Measurements from ENCODE around the gene LOX. TPM values are rescaled to one million over a fixed set of nuclear protein-coding genes. Genes with fewer than 3 reads are reported as not detected.

Gene LOX
- total and polyA plus RNA-seq, 2 experiments from 2014 or later: 1.5 to 1.8 TPM

GRCh38 chr5:122053181-122054109 lies 24.6 kb downstream of the LOX start (continued):
- TF ChIP-seq REST (IDR thresholded peaks at IDR 0.05; ENCODE audit: unreplicated experiment): no peak
- no peak for TF ChIP-seq JUNB (IDR thresholded peaks at IDR 0.05; ENCODE audit: unreplicated experiment)
- TF ChIP-seq, protein P1, sequence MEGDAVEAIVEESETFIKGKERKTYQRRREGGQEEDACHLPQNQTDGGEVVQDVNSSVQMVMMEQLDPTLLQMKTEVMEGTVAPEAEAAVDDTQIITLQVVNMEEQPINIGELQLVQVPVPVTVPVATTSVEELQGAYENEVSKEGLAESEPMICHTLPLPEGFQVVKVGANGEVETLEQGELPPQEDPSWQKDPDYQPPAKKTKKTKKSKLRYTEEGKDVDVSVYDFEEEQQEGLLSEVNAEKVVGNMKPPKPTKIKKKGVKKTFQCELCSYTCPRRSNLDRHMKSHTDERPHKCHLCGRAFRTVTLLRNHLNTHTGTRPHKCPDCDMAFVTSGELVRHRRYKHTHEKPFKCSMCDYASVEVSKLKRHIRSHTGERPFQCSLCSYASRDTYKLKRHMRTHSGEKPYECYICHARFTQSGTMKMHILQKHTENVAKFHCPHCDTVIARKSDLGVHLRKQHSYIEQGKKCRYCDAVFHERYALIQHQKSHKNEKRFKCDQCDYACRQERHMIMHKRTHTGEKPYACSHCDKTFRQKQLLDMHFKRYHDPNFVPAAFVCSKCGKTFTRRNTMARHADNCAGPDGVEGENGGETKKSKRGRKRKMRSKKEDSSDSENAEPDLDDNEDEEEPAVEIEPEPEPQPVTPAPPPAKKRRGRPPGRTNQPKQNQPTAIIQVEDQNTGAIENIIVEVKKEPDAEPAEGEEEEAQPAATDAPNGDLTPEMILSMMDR (conservative IDR thresholded peaks at IDR 0.05; ENCODE audit: low read depth in 2 of 2): no peak
- TF ChIP-seq, protein P2, sequence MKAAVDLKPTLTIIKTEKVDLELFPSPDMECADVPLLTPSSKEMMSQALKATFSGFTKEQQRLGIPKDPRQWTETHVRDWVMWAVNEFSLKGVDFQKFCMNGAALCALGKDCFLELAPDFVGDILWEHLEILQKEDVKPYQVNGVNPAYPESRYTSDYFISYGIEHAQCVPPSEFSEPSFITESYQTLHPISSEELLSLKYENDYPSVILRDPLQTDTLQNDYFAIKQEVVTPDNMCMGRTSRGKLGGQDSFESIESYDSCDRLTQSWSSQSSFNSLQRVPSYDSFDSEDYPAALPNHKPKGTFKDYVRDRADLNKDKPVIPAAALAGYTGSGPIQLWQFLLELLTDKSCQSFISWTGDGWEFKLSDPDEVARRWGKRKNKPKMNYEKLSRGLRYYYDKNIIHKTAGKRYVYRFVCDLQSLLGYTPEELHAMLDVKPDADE (IDR thresholded peaks at IDR 0.05): no peak
- TF ChIP-seq STAT1 (IDR thresholded peaks at IDR 0.05; ENCODE audit: unreplicated experiment): no peak
- TF ChIP-seq ZNF114 (CRISPR knock-in tag; IDR thresholded peaks at IDR 0.05): no peak
- TF ChIP-seq NANOG (IDR thresholded peaks at IDR 0.05; ENCODE audit: borderline replicate concordance): no peak
- no peak for TF ChIP-seq POLR2AphosphoS5 (IDR thresholded peaks at IDR 0.05; ENCODE audit: low read depth)
- TF ChIP-seq ZNF331 (CRISPR knock-in tag; IDR thresholded peaks at IDR 0.05; ENCODE audit: low read depth): no peak
- TF ChIP-seq EZH2 (IDR thresholded peaks at IDR 0.05; ENCODE audit: low read depth, unreplicated experiment): no peak

- Histone ChIP-seq H3K36me3 (ENCODE audit: insufficient read depth) (no peaks in the 10 kb centered on the region), H3K4me1 (ENCODE audit: insufficient read depth) (no peaks in the 10 kb centered on the region), H3K27ac (ENCODE audit: low read depth) (no peak overlapping the region), H3K9me2 (ENCODE audit: insufficient read depth) (no peaks in the 10 kb centered on the region), H3K4me2 (no peak overlapping the region), H3K4me3 (no peak overlapping the region), H3K27me3 (ENCODE audit: insufficient read depth) (no peaks in the 10 kb centered on the region), H3F3A (replicated peaks; ENCODE audit: low read depth) (no peaks in the 10 kb centered on the region), H2AFZ (no peak overlapping the region), H3K79me2 (replicated peaks; ENCODE audit: insufficient read depth) (no peaks in the 10 kb centered on the region), H4K20me1 (replicated peaks; ENCODE audit: insufficient read depth) (no peaks in the 10 kb centered on the region)
- no peaks in the 10 kb centered on the region for H3K36me3 Mint-ChIP-seq (ENCODE audit: low read depth)
- no peak overlapping the region for H3K4me3 Mint-ChIP-seq
- H3K27ac Mint-ChIP-seq: no peak overlapping the region
- no peaks in the 10 kb centered on the region; the same call in 2 of the 3 replicates for H3K4me1 Mint-ChIP-seq
- DNase-seq (ENCODE audit: low spot score): no peak
- H3K27me3 Mint-ChIP-seq (ENCODE audit: insufficient read depth, low read depth, poor library complexity): no peaks in the 10 kb centered on the region
- ATAC-seq: no peak
- no peaks in the 10 kb centered on the region for H3K9me3 Mint-ChIP-seq
- TF ChIP-seq REST (IDR thresholded peaks at IDR 0.05; ENCODE audit: unreplicated experiment) (no peak), ZNF114 (CRISPR knock-in tag; IDR thresholded peaks at IDR 0.05) (no peak), CREB1 (CRISPR knock-in tag; IDR thresholded peaks at IDR 0.05; ENCODE audit: low read depth) (no peak), STAT1 (IDR thresholded peaks at IDR 0.05; ENCODE audit: unreplicated experiment) (no peak), POLR2AphosphoS5 (IDR thresholded peaks at IDR 0.05; ENCODE audit: low read depth) (no peak), JUNB (IDR thresholded peaks at IDR 0.05; ENCODE audit: unreplicated experiment) (no peak), NANOG (IDR thresholded peaks at IDR 0.05; ENCODE audit: borderline replicate concordance) (no peak), ZNF331 (CRISPR knock-in tag; IDR thresholded peaks at IDR 0.05; ENCODE audit: low read depth) (no peak)
- TF ChIP-seq, protein P1 (conservative IDR thresholded peaks at IDR 0.05; ENCODE audit: low read depth in 2 of 2): no peak
- TF ChIP-seq, protein P2 (IDR thresholded peaks at IDR 0.05): no peak
Measured at GRCh38 chr5:122051569-122051968, 26.5 kb downstream of the LOX start.

Measured in GM23338 (cell line).